Activated B cell treated with CpG ODN at 0.5 μM for 24 hours (primary cell): ENCODE results near the gene OXNAD1. TPM values are rescaled to one million over a fixed set of nuclear protein-coding genes. Genes with fewer than 3 reads are reported as not detected.

ENCODE experiments used
- ATAC-seq: fragments of 200-7000 bp; cut with Tn5 transposase; one replicate; pipeline ENCODE4 v1.10.0; 2021; ENCODE audit warnings: low read depth, mild to moderate bottlenecking, moderate library complexity
- CTCF ChIA-PET: fragments of 350-600 bp; sonication (Branson Sonifier 250); formaldehyde crosslinking; loops from one replicate; lab custom pipeline; 2021; ENCODE audit warnings: antibody characterized with exemption; lab: Charles Lee
- POLR2A ChIA-PET: fragments of 350-600 bp; sonication (Branson Sonifier 250); formaldehyde crosslinking; loops from one replicate; lab custom pipeline; 2021; ENCODE audit warnings: antibody characterized with exemption; lab: Charles Lee
- DNase-seq: peaks from one replicate; pipeline ENCODE4 v3.0.0; 2022
- H3K27ac Mint-ChIP-seq: one replicate; pipeline ENCODE4 v1.8.0; 2020; ENCODE audit warnings: mixed read lengths
- H3K27me3 Mint-ChIP-seq: one replicate; pipeline ENCODE4 v1.8.0; 2021; ENCODE audit warnings: mixed read lengths
- H3K36me3 Mint-ChIP-seq: one replicate; pipeline ENCODE4 v1.8.0; 2021; ENCODE audit warnings: low read depth, mixed read lengths
- H3K4me1 Mint-ChIP-seq: one replicate; pipeline ENCODE4 v1.8.0; 2021; ENCODE audit warnings: mixed read lengths
- H3K4me3 Mint-ChIP-seq: one replicate; pipeline ENCODE4 v1.8.0; 2020; ENCODE audit warnings: mild to moderate bottlenecking, mixed read lengths
- H3K9me3 Mint-ChIP-seq: one replicate; pipeline ENCODE4 v1.8.0; 2020; ENCODE audit warnings: mixed read lengths
- CTCF ChIP-seq: fragments of 200-600 bp; IDR thresholded peaks from one replicate; pipeline ENCODE4 v1.8.0; 2022; ENCODE audit warnings: antibody characterized with exemption, mild to moderate bottlenecking
- intact Hi-C: fragments of 100-400 bp; cut with micrococcal nuclease; formaldehyde crosslinking; loops from one replicate; pipeline ENCODE4 v1.15.1; 2024
- total RNA-seq: library from RNA; stranded (reverse); gene quantifications from 2 replicates; pipeline ENCODE4 v1.2.3, GENCODE V29; 2022

OXNAD1 gene
- total RNA-seq, 1 donor from 2014 or later, result 8.7 TPM

- TF ChIP-seq CTCF, result no peak
- Mint-ChIP-seq H3K27me3 (no peaks in the 10 kb centered on the region), H3K36me3 (peaks cover 56% of the 10 kb centered on the region), H3K4me1 (peaks cover 30% of the 10 kb centered on the region), H3K4me3 (no peak overlapping the region), H3K9me3 (no peaks in the 10 kb centered on the region), H3K27ac (peak overlapping the region; percentile 59)
- ChIA-PET POLR2A (interaction anchor here (1.0 to 1.5 kb wide), 2 partner anchors 49 to 174 kb away, joined by 3 read pairs; no protein-coding TSS in a partner anchor), CTCF (no interaction called here)
- peak; percentile 70 for ATAC-seq
- DNase-seq, result no peak
- intact Hi-C loops, result no loop called here
Observed at GRCh38 chr3:16337856-16338540, 73.0 kb downstream of the OXNAD1 start.

DNA sequence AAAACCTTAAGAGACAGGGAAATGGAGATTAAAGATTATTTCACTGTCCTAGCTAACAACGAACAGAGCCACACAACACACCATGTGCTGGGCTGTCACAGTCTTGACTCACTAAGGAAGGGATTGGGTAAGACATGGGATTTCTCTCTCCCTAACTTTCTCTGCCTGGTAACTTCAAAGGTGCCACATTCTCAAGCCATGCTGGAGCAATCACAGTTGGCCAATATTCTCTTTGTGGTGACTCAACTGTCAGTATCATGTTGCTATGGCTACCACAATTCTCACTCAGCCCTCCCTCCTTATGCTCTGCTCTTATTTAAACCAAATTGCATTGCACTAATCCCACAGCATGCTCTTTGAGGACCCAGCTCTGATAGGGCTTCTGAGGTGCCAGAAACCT is 74.0 kb downstream of the OXNAD1 start:
- no peaks in the 10 kb centered on the region for H3K27me3 Mint-ChIP-seq
- ATAC-seq (peak; percentile 47), DNase-seq (no peak)
- H3K27ac Mint-ChIP-seq, result peak overlapping the region; percentile 32
- H3K36me3 Mint-ChIP-seq, result peaks cover 58% of the 10 kb centered on the region
- no peak for TF ChIP-seq CTCF
- ChIA-PET POLR2A (interaction anchor here (1.0 to 1.5 kb wide), 2 partner anchors 48 to 173 kb away, joined by 3 read pairs; no protein-coding TSS in a partner anchor), CTCF (no interaction called here)
- intact Hi-C loops, result no loop called here
- no peak overlapping the region for H3K4me3 Mint-ChIP-seq
- H3K9me3 Mint-ChIP-seq, result no peaks in the 10 kb centered on the region
- H3K4me1 Mint-ChIP-seq, result peaks cover 33% of the 10 kb centered on the region

DNA sequence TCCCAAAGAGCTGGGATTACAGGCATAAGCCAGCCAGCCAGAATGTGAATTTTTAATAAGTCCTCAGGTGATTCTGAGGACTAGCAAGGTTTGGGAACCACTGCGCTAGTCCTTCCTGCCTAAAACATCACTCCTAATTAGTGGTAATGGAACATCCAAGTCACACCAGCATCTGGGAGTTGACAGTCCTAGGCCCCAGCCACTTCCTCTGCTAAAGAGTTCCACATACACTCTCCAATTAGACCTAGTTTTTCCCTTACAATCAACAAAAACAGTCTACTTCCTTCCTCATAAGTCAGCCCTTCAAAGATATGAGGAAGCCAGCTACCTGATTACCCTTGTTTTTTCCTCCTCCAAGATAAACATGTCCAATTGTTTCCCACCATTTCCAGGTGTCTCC is 78.1 kb downstream of the OXNAD1 start:
- H3K27ac Mint-ChIP-seq, result no peak overlapping the region
- no peak for TF ChIP-seq CTCF
- no peak overlapping the region for H3K4me3 Mint-ChIP-seq
- DNase-seq, result no peak
- CTCF ChIA-PET, result no interaction called here
- intact Hi-C loops, result no loop called here
- POLR2A ChIA-PET, result no interaction called here
- H3K4me1 Mint-ChIP-seq, result peaks cover 28% of the 10 kb centered on the region
- ATAC-seq, result no peak
- peaks cover 68% of the 10 kb centered on the region for H3K36me3 Mint-ChIP-seq
- no peaks in the 10 kb centered on the region for H3K27me3 Mint-ChIP-seq
- no peaks in the 10 kb centered on the region for H3K9me3 Mint-ChIP-seq

- ATAC-seq (no peak), DNase-seq (no peak)
- H3K4me3 Mint-ChIP-seq, result no peak overlapping the region
- H3K9me3 Mint-ChIP-seq, result no peaks in the 10 kb centered on the region
- ChIA-PET POLR2A (interaction anchor here (0.6 kb wide), 1 partner anchor 10 kb away, joined by 5 read pairs; no protein-coding TSS in a partner anchor), CTCF (no interaction called here)
- no peak overlapping the region for H3K27ac Mint-ChIP-seq
- intact Hi-C loops, result no loop called here
- H3K36me3 Mint-ChIP-seq, result peaks cover 81% of the 10 kb centered on the region
- peaks cover 3% of the 10 kb centered on the region for H3K4me1 Mint-ChIP-seq
- H3K27me3 Mint-ChIP-seq, result no peaks in the 10 kb centered on the region
- no peak for TF ChIP-seq CTCF
Observed at GRCh38 chr3:16346413-16347081, 81.5 kb downstream of the OXNAD1 start.

- Mint-ChIP-seq H3K27me3 (no peaks in the 10 kb centered on the region), H3K4me3 (no peak overlapping the region), H3K4me1 (peaks cover 3% of the 10 kb centered on the region), H3K27ac (no peak overlapping the region), H3K9me3 (no peaks in the 10 kb centered on the region), H3K36me3 (peaks cover 91% of the 10 kb centered on the region)
- intact Hi-C loops, result no loop called here
- no peak for DNase-seq
- TF ChIP-seq CTCF, result no peak
- ChIA-PET POLR2A (no interaction called here), CTCF (no interaction called here)
- no peak for ATAC-seq
Observed at GRCh38 chr3:16347548-16347947, 82.5 kb downstream of the OXNAD1 start.
